ENCODE measurements around the gene KIAA0825. TPM values are rescaled to one million over a fixed set of nuclear protein-coding genes. Genes with fewer than 3 reads are reported as not detected.

The KIAA0825 gene
- polyA plus RNA-seq, 1 donor from 2014 or later = 5.1 TPM

DNA sequence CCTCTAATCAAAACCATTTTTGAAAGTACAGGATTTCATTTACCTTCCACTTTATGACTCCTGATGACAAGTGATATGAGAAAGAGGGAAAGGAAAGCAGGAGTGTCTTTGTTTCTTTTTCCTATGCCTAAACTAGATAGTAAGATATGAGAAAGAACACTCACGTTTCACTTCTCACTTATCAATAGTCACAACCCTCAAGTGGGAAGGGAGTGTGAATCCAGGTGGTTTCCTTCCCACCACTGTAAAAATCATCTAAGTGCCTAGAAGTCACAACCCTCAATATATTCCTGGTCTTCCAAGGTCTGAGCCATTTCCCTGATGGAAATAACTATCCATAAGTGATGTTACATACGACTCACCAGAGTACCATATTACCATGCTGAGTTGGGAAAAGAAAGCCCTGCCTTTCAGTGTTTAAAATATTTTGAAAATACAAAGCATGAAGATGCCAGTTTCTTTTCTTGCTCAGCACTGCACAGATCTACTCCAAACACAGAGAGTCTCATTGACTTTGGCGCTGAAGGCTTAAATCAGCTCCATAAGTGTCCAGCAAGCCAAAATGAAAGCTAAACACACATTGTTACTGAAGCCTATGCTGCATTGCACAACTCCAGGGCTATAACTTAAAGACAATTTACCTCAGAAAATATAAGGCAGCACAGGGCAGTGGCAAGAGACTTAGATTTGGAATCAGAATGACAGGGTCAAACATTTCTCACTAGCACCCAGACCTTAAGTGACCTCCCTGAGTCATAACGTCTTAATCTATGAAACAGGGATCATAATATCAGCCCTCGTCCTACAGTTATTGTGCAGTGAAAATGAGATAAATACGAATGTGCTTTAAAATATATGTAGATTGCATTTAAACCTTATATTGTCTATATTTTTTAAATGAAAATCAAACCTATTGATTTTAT is 301.2 kb downstream of the KIAA0825 start:
- Histone ChIP-seq H3F3A (ENCODE audit: insufficient read depth, low read length, poor library complexity, severe bottlenecking) (peaks cover 8% of the 10 kb centered on the region), H3K4me2 (ENCODE audit: low read length) (no peak overlapping the region), H2AFZ (ENCODE audit: low read depth, low read length) (no peak overlapping the region), H3K79me2 (replicated peaks; ENCODE audit: insufficient read depth, low read length) (no peaks in the 10 kb centered on the region), H3K36me3 (ENCODE audit: insufficient read depth, low read length) (no peaks in the 10 kb centered on the region), H3K9me2 (ENCODE audit: insufficient read depth, low read length) (no peaks in the 10 kb centered on the region), H3K27ac (ENCODE audit: low read length) (no peak overlapping the region), H3K4me3 (ENCODE audit: low read length) (no peak overlapping the region), H4K20me1 (ENCODE audit: insufficient read depth) (no peaks in the 10 kb centered on the region), H3K9me3 (ENCODE audit: low read length) (no peaks in the 10 kb centered on the region), H3K9ac (ENCODE audit: low read length) (no peak overlapping the region), H3K27me3 (ENCODE audit: insufficient read depth, low read depth, low read length) (no peaks in the 10 kb centered on the region)
- TF ChIP-seq EZH2 (IDR thresholded peaks at IDR 0.05; ENCODE audit: borderline replicate concordance, insufficient read depth, low read length, poor library complexity, severe bottlenecking) = no peak
- no peak for TF ChIP-seq CTCF (IDR thresholded peaks at IDR 0.05; ENCODE audit: poor library complexity, severe bottlenecking)
- TF ChIP-seq TAF1 (IDR thresholded peaks at IDR 0.05; ENCODE audit: low read depth) = no peak
- TF ChIP-seq MXI1 (conservative IDR thresholded peaks at IDR 0.05; ENCODE audit: poor library complexity, severe bottlenecking) = no peak
- TF ChIP-seq EP300 (conservative IDR thresholded peaks at IDR 0.05; ENCODE audit: poor library complexity, severe bottlenecking) = no peak
- no peak for TF ChIP-seq REST (IDR thresholded peaks at IDR 0.05; ENCODE audit: borderline replicate concordance)
- TF ChIP-seq SMC3 (conservative IDR thresholded peaks at IDR 0.05; ENCODE audit: poor library complexity) = no peak
- no peak for TF ChIP-seq POLR2AphosphoS5 (IDR thresholded peaks at IDR 0.05)
- TF ChIP-seq RAD21 (conservative IDR thresholded peaks at IDR 0.05) = no peak

DNA sequence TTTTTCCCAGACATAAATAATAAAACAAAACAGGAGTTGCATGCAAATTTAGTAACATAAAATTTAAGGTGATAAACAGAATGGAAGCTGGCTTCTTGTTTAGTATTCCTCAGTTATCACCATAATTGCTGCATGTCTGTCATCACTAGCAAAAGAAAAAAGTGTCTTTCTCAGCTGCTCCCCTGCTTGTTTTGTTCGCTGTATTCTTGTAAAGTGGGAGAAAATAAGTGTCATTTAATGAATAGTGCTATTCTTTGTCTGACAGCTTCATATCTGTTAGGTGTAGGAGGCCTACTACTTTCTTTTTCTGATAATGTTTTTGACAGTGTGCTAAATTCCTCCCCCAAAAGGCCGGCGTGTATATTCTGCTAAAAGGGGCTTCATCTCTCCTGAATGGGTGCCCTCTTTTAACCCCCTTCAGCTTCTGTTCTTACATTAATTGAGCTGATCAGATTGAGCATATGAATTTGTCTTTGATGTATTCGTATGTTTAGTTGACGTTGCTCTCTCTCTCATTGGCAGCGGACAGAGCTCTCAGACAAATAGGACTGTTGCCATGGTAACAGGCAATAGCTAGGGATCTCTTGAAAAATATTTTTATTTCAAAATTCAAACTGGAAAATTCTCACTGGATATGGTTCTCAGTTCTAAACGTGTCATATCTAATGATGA is 303.8 kb downstream of the KIAA0825 start:
- no peak for TF ChIP-seq SMC3 (conservative IDR thresholded peaks at IDR 0.05; ENCODE audit: poor library complexity)
- TF ChIP-seq CTCF (IDR thresholded peaks at IDR 0.05; ENCODE audit: poor library complexity, severe bottlenecking) = no peak
- peak; percentile 90 for TF ChIP-seq EP300 (conservative IDR thresholded peaks at IDR 0.05; ENCODE audit: poor library complexity, severe bottlenecking)
- TF ChIP-seq RAD21 (conservative IDR thresholded peaks at IDR 0.05) = peak; percentile 19
- TF ChIP-seq REST (IDR thresholded peaks at IDR 0.05; ENCODE audit: borderline replicate concordance) = peak; percentile 44
- no peak for TF ChIP-seq TAF1 (IDR thresholded peaks at IDR 0.05; ENCODE audit: low read depth)
- no peak for TF ChIP-seq MXI1 (conservative IDR thresholded peaks at IDR 0.05; ENCODE audit: poor library complexity, severe bottlenecking)
- no peak for TF ChIP-seq EZH2 (IDR thresholded peaks at IDR 0.05; ENCODE audit: borderline replicate concordance, insufficient read depth, low read length, poor library complexity, severe bottlenecking)
- TF ChIP-seq POLR2AphosphoS5 (IDR thresholded peaks at IDR 0.05) = peak; percentile 58
- Histone ChIP-seq H3F3A (ENCODE audit: insufficient read depth, low read length, poor library complexity, severe bottlenecking) (peaks cover 8% of the 10 kb centered on the region), H3K36me3 (ENCODE audit: insufficient read depth, low read length) (no peaks in the 10 kb centered on the region), H2AFZ (ENCODE audit: low read depth, low read length) (peak overlapping the region; percentile 54), H4K20me1 (ENCODE audit: insufficient read depth) (no peaks in the 10 kb centered on the region), H3K9ac (ENCODE audit: low read length) (peak overlapping the region; percentile 59), H3K4me2 (ENCODE audit: low read length) (peak overlapping the region; percentile 66), H3K79me2 (replicated peaks; ENCODE audit: insufficient read depth, low read length) (no peaks in the 10 kb centered on the region), H3K4me3 (ENCODE audit: low read length) (peak overlapping the region; percentile 50), H3K27ac (ENCODE audit: low read length) (peak overlapping the region; percentile 91), H3K27me3 (ENCODE audit: insufficient read depth, low read depth, low read length) (no peaks in the 10 kb centered on the region), H3K9me3 (ENCODE audit: low read length) (no peaks in the 10 kb centered on the region), H3K9me2 (ENCODE audit: insufficient read depth, low read length) (no peaks in the 10 kb centered on the region)
